ENCODE data around the gene ETS1.
A peak's percentile ranks its signal among the peaks of the same experiment; 100 is the strongest.

Gene ETS1

DNA sequence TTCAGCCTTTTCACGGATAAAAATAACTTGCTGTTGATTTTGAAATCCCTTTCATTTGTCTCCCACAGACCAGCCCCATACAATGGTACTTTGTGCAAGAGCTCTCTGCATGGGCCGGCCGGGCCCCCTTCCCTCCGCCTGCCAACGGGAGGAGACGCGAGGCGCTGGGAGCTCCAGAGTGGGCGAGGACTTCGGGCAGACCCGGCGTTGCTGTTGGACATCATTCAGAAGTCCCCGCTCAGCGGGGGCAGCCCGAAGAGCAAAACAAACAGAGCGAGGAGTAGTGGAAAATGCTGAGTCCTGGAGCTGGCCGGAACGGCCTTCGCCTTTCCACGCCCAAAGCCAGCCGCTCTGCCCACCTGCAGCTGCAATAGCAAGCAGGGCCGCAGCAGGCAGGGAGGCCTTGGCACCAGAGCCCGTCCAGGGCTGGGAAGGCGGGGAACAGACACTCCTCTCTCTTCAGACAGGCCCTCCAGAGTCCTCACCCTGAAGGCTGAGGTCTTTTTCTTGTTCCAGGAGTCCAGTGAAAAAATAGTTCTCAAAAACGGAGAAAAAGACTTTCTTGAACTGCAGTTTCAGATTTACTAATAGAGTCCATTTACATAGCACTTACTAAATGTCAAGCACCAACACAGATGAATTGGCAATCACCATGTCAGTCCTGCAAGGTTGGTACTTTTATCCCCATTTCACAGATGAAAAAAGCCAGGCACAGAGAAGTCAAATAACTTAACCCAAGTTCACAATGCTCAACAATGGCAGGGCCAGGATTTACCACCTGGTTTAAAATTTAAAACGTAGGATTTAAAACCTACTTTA, 135.5 kb downstream of the ETS1 start:
- peak; percentile 24 for TF ChIP-seq FOXP2 (optimal IDR thresholded peaks at IDR 0.05; ENCODE audit: borderline replicate concordance, extremely low read depth, extremely low read length, insufficient read depth)
- TF ChIP-seq, protein P1, sequence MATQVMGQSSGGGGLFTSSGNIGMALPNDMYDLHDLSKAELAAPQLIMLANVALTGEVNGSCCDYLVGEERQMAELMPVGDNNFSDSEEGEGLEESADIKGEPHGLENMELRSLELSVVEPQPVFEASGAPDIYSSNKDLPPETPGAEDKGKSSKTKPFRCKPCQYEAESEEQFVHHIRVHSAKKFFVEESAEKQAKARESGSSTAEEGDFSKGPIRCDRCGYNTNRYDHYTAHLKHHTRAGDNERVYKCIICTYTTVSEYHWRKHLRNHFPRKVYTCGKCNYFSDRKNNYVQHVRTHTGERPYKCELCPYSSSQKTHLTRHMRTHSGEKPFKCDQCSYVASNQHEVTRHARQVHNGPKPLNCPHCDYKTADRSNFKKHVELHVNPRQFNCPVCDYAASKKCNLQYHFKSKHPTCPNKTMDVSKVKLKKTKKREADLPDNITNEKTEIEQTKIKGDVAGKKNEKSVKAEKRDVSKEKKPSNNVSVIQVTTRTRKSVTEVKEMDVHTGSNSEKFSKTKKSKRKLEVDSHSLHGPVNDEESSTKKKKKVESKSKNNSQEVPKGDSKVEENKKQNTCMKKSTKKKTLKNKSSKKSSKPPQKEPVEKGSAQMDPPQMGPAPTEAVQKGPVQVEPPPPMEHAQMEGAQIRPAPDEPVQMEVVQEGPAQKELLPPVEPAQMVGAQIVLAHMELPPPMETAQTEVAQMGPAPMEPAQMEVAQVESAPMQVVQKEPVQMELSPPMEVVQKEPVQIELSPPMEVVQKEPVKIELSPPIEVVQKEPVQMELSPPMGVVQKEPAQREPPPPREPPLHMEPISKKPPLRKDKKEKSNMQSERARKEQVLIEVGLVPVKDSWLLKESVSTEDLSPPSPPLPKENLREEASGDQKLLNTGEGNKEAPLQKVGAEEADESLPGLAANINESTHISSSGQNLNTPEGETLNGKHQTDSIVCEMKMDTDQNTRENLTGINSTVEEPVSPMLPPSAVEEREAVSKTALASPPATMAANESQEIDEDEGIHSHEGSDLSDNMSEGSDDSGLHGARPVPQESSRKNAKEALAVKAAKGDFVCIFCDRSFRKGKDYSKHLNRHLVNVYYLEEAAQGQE (IDR thresholded peaks at IDR 0.05; ENCODE audit: insufficient read depth in 1 of 2, low read depth in 2 of 2, low read length in 2 of 2): no peak; a peak in 1 of 4 replicates

DNA sequence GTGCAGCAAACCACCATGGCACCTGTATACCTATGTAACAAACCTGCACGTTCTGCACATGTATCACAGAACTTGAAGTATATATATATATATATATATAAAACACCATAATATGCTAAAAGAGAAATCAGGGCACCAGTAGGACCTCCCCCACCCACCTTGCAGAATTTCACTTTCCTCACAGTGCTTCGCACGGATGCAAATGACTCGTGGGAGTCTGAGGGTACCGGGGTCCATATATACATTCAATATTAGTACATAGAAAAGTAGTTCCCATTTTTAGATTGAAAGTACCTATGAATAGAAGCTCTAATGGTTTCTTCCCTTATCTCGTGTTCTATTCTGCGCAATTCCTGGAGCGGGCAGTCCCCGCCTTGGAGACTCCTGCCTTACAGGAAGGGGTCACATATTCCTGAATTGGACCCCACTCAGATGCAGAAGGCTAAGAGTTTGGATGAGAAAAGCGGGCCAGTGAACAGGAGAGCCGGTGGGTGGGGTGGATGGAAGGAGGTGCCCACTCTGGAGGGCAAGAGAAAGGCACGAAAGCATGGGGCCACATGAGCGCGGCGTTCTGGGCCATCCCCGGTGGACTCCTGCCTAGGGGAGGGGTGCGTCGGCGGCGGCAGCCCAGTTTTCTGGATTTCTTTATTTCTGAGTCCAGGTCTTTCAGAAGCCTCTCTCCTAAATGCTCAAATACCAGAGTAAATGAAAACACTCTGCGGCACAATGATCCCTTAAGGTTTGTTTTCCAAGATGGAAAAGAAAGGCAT, 136.3 kb downstream of the ETS1 start:
- TF ChIP-seq FOXP2 (optimal IDR thresholded peaks at IDR 0.05; ENCODE audit: borderline replicate concordance, extremely low read depth, extremely low read length, insufficient read depth) (no peak), SIN3A (IDR thresholded peaks at IDR 0.05; ENCODE audit: borderline replicate concordance, insufficient read depth, low read length) (no peak), TAF1 (IDR thresholded peaks at IDR 0.05; ENCODE audit: borderline replicate concordance, insufficient read depth, low read length) (no peak), POLR2AphosphoS5 (IDR thresholded peaks at IDR 0.05; ENCODE audit: low read depth, low read length) (no peak)
- TF ChIP-seq, protein P1 (IDR thresholded peaks at IDR 0.05; ENCODE audit: insufficient read depth in 1 of 2, low read depth in 2 of 2, low read length in 2 of 2): no peak

DNA sequence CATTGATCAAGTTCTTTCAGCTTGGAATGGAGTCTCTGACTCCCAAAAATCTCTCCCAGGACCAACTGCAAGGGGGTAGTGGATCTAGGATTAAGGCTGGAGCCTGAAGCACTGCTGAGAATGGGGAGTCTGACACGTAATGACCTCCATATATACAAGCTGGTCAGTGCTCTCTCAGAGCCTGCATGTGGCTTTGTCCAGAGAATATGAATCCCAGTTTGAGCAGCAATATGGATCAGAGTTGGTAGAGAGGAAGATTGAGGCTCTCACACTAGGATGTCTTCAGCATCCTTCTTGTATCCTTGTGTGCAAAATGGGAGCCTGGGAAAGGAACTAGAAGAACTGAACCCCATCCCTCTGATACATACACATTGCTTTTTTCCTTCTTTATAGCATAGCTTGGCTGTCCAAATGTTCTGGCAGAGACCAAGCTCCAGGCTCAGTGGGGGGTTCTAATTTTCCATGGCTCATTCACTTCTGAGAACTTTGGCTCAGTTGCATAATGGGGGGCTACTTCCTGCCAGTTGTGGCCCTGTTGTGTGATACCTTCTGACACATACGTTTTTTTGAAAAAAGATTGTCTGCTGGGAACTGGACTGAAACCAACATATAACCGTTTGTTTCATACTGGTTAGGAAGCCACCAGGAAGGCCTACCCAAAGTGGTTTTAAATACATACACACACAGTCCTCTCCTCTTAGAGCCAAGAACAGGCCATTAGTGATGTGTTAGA, 138.2 kb downstream of the ETS1 start:
- TF ChIP-seq POLR2AphosphoS5 (IDR thresholded peaks at IDR 0.05; ENCODE audit: low read depth, low read length): no peak
- TF ChIP-seq, protein P1 (IDR thresholded peaks at IDR 0.05; ENCODE audit: insufficient read depth in 1 of 2, low read depth in 2 of 2, low read length in 2 of 2): no peak
- no peak for TF ChIP-seq TAF1 (IDR thresholded peaks at IDR 0.05; ENCODE audit: borderline replicate concordance, insufficient read depth, low read length)
- TF ChIP-seq FOXP2 (optimal IDR thresholded peaks at IDR 0.05; ENCODE audit: borderline replicate concordance, extremely low read depth, extremely low read length, insufficient read depth): no peak
- no peak for TF ChIP-seq SIN3A (IDR thresholded peaks at IDR 0.05; ENCODE audit: borderline replicate concordance, insufficient read depth, low read length)

DNA sequence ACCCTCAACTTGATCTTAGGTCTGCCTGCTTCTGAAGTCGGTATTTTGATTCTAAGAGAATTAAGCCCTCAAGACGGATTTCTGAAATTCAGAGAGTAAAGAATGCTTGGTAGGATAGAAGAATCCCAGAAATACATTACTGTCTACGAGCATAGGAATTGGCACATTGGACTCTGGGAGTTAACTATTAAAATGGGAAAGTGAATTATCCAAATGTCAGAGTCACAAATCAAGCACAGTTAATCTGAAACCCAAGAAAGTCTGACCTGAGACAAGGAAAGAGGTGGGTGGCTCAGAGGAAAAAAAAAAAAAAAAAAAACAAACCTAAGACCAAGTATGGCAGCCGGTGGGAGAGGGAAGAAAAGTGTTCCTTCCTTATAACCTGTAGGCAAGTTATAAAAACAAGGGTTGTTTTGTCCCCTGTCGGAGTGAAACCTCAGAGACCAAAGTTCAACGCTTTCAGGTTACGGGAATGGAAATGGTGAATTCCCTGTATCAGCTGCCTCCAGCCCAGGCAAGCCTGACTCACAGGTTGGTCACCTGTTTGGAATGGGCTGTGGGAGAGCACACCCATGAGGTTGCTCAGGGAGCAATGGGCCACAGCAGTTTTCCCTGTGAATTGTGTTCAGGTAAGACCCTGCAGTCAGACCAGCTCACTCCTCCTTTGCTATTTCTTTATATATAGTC, 139.0 kb downstream of the ETS1 start:
- TF ChIP-seq, protein P1 (IDR thresholded peaks at IDR 0.05; ENCODE audit: insufficient read depth in 1 of 2, low read depth in 2 of 2, low read length in 2 of 2): no peak
- TF ChIP-seq FOXP2 (optimal IDR thresholded peaks at IDR 0.05; ENCODE audit: borderline replicate concordance, extremely low read depth, extremely low read length, insufficient read depth) (no peak), SIN3A (IDR thresholded peaks at IDR 0.05; ENCODE audit: borderline replicate concordance, insufficient read depth, low read length) (no peak), TAF1 (IDR thresholded peaks at IDR 0.05; ENCODE audit: borderline replicate concordance, insufficient read depth, low read length) (no peak), POLR2AphosphoS5 (IDR thresholded peaks at IDR 0.05; ENCODE audit: low read depth, low read length) (no peak)
